GM18870 (cell line): Measurements from ENCODE around the gene CSRNP3.

Source experiments
- ATAC-seq: cut with Tn5 transposase; IDR thresholded peaks from one replicate; pipeline ENCODE4 v1.9.1; 2021; ENCODE audit warnings: moderate library complexity; ENCODE audit not compliant: unreplicated experiment

The CSRNP3 gene

GRCh38 chr2:165470361-165470760 is 863 bp downstream of the CSRNP3 start:
- no peak for ATAC-seq

DNA sequence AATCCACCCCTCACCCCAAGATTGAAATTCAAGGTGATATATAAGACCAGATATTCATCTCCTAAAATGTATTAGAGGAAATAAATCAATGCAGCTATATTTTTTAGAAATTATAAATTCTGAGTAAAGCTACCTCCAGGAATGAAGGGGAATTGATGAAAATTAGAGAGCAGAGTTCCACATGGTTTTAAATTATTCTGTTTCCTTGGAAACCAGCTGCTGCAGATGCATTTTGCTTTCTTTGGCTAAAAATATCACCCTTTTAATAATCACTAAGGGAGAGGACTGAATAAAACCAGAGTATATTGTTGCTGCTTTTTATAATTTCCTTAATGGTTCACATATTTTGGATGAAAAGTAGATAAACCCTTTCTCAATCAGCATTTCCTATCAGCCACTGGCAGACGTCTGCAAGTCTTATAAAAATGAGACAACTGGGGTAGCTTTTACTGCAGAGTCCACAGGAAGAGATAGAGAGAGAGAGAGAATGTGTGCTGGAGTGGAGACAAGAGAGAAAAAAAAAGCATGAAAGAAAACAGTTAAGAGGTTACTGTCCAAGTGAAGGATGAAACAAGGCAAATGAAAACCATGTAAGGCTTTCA is 2.0 kb downstream of the CSRNP3 start:
- ATAC-seq: no peak

- no peak for ATAC-seq
These were observed 3.4 kb downstream of the CSRNP3 start for GRCh38 chr2:165472922-165473321.

DNA sequence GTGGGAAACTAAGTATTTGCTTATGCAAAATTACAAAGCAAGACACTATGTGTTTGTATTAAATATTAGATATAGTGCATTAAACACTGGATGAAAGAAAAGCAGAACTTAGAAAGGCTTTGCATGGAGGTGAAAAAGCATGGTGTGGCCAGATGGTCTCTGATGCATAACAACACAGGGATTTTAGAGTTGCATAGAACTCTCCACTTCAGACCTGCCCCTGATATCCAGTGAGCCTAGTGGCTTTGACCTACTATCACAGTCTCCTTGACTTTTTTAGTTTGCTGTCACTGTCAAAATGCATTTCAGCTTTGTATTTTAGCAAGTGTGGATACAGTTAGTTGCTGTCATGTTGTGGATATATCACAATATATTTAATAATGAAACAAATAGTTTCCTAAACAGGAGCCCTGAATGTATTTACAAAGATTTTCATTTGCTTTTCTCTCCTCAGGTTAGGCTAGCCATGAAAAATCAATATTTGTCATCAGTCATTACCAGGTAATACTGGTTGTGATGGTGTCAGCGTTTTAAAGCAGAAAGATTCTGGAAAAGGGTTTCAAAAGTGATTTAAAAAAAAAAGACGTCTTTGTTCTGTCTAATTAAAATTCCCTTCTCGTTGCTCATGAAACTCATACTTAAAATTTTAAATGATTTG is 5.2 kb downstream of the CSRNP3 start:
- ATAC-seq: no peak

GRCh38 chr2:165475277-165476004 is 5.9 kb downstream of the CSRNP3 start:
- ATAC-seq: no peak

GRCh38 chr2:165479856-165480255 is 10.4 kb downstream of the CSRNP3 start:
- ATAC-seq: no peak

- ATAC-seq: no peak
These were observed 25.1 kb downstream of the CSRNP3 start for GRCh38 chr2:165494573-165494972.

- ATAC-seq: no peak
These were observed 28.3 kb downstream of the CSRNP3 start for GRCh38 chr2:165497659-165498317.

- ATAC-seq: no peak
These were observed 29.6 kb downstream of the CSRNP3 start for GRCh38 chr2:165499131-165499530.

- ATAC-seq: no peak
These were observed 30.5 kb downstream of the CSRNP3 start for GRCh38 chr2:165500001-165500400.

DNA sequence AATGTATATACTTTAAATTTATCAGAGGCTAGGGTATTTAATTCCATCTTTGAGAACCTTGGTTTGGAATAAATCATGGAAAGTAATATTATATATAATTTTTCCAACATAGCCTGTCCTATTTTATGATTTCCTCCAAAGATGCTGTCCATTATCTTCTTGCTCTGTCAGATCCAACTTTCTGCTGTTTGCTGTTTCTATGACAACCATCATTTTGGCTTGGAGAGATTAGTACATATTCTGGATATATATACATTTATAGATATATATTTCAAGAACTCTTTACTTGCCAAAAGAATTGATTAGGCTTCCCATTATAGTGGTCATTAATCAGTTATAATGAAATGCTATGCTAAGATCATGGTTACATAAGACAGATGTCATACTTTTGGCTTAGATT is 31.3 kb downstream of the CSRNP3 start:
- ATAC-seq: no peak

DNA sequence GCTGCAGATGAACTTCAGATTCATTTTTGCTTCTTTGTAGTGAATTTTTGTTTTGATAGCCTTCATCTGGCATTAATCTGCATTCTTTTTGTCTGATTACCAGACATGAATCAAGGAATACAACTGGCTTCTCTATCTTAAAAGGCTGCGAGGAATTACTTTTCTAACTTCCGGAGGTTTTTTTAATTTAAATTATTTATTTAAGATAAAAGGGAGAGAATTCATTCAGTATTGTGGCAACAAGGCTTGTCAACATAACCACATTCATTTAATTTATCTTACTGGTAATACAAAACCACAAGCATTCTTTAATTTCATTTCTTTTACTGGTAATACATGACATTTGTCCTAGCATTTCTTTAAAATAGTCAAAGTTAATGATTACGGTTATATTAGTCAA is 36.0 kb downstream of the CSRNP3 start:
- no peak for ATAC-seq

GRCh38 chr2:165508927-165509326 is 39.4 kb downstream of the CSRNP3 start:
- ATAC-seq: no peak

- no peak for ATAC-seq
These were observed 44.0 kb downstream of the CSRNP3 start for GRCh38 chr2:165513479-165513878.

GRCh38 chr2:165518611-165519010 is 49.1 kb downstream of the CSRNP3 start:
- ATAC-seq: no peak

DNA sequence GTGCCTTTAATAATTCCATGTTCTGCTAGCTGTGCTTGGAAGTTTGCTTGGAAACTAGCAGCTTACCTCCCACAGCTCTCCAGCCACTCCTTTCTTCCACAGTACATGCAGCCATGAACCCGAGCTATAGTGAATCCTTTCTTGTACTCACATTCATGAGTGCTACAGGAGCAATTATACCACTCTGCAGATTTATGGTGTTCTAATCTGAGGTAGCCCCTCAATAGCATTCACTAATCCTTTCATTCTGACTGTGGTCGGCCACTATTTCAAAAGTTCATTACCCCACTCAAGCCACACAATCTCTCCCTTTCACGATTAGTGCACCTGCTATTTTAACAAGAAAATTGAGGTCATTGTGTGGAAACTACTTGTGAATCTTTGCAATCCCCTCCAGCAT is 53.2 kb downstream of the CSRNP3 start:
- no peak for ATAC-seq

- ATAC-seq: no peak
These were observed 55.2 kb downstream of the CSRNP3 start for GRCh38 chr2:165524720-165525119.

GRCh38 chr2:165528691-165529090 is 59.2 kb downstream of the CSRNP3 start:
- ATAC-seq: no peak

- ATAC-seq: no peak
These were observed 59.6 kb downstream of the CSRNP3 start for GRCh38 chr2:165529130-165529529.

DNA sequence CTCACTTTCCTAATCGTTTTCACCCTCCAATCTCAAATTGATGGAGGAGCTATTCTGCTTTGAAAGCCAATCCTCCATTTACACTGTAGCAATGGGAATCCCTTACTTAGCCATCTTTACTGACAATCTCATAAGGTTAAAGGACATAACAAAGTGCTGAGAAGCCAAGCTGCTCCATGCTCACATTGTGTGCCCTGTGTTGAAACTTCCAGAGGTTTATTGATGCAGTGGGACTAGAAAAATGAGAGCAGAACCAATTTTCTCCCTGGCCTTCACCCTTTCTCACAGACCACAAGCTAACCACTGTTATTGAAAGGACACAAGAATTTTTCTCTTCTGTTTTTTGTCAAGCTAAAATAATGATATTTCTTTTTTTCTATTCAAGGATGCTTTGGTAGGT is 63.8 kb downstream of the CSRNP3 start:
- no peak for ATAC-seq

DNA sequence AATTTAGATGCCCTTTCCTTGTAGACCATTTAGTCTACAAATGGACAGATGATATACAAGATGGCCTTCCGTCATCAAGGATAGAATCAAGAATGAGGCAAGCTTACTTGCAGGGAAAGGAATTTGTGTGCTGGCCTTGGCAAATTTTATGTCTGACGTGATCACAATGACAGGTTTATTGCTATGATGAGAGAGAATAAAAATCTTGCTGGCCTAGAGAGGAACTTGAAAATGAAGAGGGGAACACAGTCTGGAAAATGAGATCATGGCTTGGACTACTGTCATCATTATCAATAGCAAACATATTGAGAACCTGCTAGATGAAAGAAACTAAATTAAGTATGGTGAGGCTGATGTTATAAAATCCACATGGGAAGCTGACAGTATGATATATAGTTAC is 66.0 kb downstream of the CSRNP3 start:
- ATAC-seq: no peak
